Heart right ventricle (tissue), 16 donors: ENCODE measurements around the gene DOCK10. TPM values are rescaled to one million over a fixed set of nuclear protein-coding genes. Genes with fewer than 3 reads are reported as not detected.
A peak's percentile ranks its signal among the peaks of the same experiment; 100 is the strongest.

ENCODE experiments used
- ATAC-seq, 8 donors: fragments of 200-7000 bp; cut with Tn5 transposase; one replicate each; pipeline ENCODE4 v1.9.1; 2020; ENCODE audit warnings: mild to moderate bottlenecking in 8 of 8, moderate library complexity in 8 of 8, moderate number of reproducible peaks in 1 of 8
- DNase-seq, 2 donors: peaks; one replicate each; pipeline ENCODE4 v3.0.0-alpha.2; 2020
- H3K27ac ChIP-seq, 10 donors: fragments of 200-600 bp; sonication (generic) in 2 of 10; one replicate each; pipeline versions ENCODE4 v1.5.0 to v1.8.0; 2020 to 2022; ENCODE audit warnings: mild to moderate bottlenecking in 3 of 10
- H3K27me3 ChIP-seq, 7 donors: fragments of 200-600 bp; one replicate each; pipeline ENCODE4 v1.8.0; 2021 to 2022; ENCODE audit warnings: mild to moderate bottlenecking in 2 of 7
- H3K36me3 ChIP-seq, 9 donors: fragments of 200-600 bp; sonication (generic) in 1 of 9; one replicate each; pipeline versions ENCODE4 v1.5.0 to v1.8.0; 2020 to 2022; ENCODE audit warnings: mild to moderate bottlenecking in 2 of 9
- H3K4me1 ChIP-seq, 9 donors: fragments of 200-600 bp; sonication (generic) in 1 of 9; one replicate each; pipeline versions ENCODE4 v1.5.0 to v1.8.0; 2020 to 2022; ENCODE audit warnings: mild to moderate bottlenecking in 4 of 9
- H3K4me3 ChIP-seq, 10 donors: fragments of 200-600 bp; sonication (generic) in 2 of 10; one replicate each; pipeline versions ENCODE4 v1.5.0 to v1.8.0; 2020 to 2022; ENCODE audit warnings: mild to moderate bottlenecking in 7 of 10, moderate library complexity in 2 of 10
- H3K9me3 ChIP-seq, 11 donors: fragments of 200-600 bp in 10 of 11; sonication (generic) in 2 of 11; one replicate each; pipeline versions ENCODE4 v1.5.0 to v1.8.0; 2013 to 2022; ENCODE audit warnings: mild to moderate bottlenecking in 2 of 11, control low read depth in 1 of 11, moderate library complexity in 1 of 11
- CTCF ChIP-seq, 9 donors: fragments of 200-600 bp; sonication (generic) in 2 of 9; IDR thresholded peaks; one replicate each; pipeline versions ENCODE4 v1.5.0 to v1.8.0; 2021 to 2022; ENCODE audit warnings: antibody characterized with exemption in 9 of 9, mild to moderate bottlenecking in 5 of 9, moderate library complexity in 1 of 9
- WGBS, 2 donors: extraction: QIAGEN DNeasy Blood & Tissue Kit; methylation state at CpG; one replicate each; pipeline ENCODE4 v1.1.7; 2013; ENCODE audit warnings: inconsistent platforms in 1 of 2; 5-methylcytosine and 5-hydroxymethylcytosine counted together
- intact Hi-C, 10 donors: fragments of 100-400 bp; cut with DNase I; formaldehyde crosslinking; loops; one replicate each; pipeline versions ENCODE4 v1.11.1 to v1.14.2; 2022
- polyA plus RNA-seq, 2 donors: library from polyadenylated mRNA; stranded (reverse); fragments of 200-250 nt; gene quantifications; one replicate each; pipeline ENCODE4 v1.2.3, GENCODE V29; 2013
- total RNA-seq, 10 donors: library from RNA; stranded (reverse); fragmentation: NEBNext Ultra II Directional in 3 of 10; extraction: Animal tissue kit (Norgen Biotek cat#: 25700) in 3 of 10; gene quantifications; one replicate each; pipeline versions ENCODE4 v1.2.1 to v1.2.4, GENCODE V29; 2021 to 2023
- donor health status: Arrhythmogenic right ventricular cardiomyopathy.
- donor health status: ischemic (EF 13 %, LVEDD 7.1; RV severe dilation, severe dysfunction).
- donor health status: healthy with polysubstance abuse.
- donor health status: DM: no; HTN: yes; CAD: no.
- donor health status: DM: no; HTN: no; CAD: no.
- donor health status: ischemic (EF 25% LVEDD 6.9; RV normal size, moderate dysfunction).
- donor health status: ischemic (EF 25% LVEDD 5.7; RV mildly dilated, moderate dysfunction).
- donor health status: healthy.
- donor health status: DM: yes; HTN: yes; CAD: no.
- donor health status: Ischemic cardiomyopathy.
- donor health status: ischemic (EF 35%, LVEDD 5.7; RV mildly dilated, moderate dysfunction).
- donor health status: nonischemic (EF 11% LVEDD 7.7; RV severe dilation, severe dysfunction).
- donor health status: DM: yes; HTN: yes; CAD: no.
- donor health status: PGD.
- donor health status: ischemic (EF 29% LVEDD 5.4; RV normal size, mild dysfunction).
- donor health status: nonischemic (EF 23%, LVEDD 6.1; RV moderate dilation, normal function).

The DOCK10 gene
- total and polyA plus RNA-seq, 12 donors = 0.77 to 18.9 (median 1.4) TPM

GRCh38 chr2:224930990-224931389 is 111.3 kb downstream of the DOCK10 start:
- no peaks in the 10 kb centered on the region for H3K9me3 ChIP-seq
- peaks cover 0 to 22% (median 0%) of the 10 kb centered on the region in 9 donors for H3K36me3 ChIP-seq
- DNase-seq (no peak), ATAC-seq (no peak)
- peak overlapping the region in 1 of 10 donors; percentile 73 for H3K27ac ChIP-seq
- H3K4me1 ChIP-seq = peaks cover 0 to 82% (median 0%) of the 10 kb centered on the region in 9 donors
- 84 to 86% methylated on average over 3 of the region's 3 CpGs for WGBS, 2 donors
- intact Hi-C loops = no loop called here
- TF ChIP-seq CTCF (IDR thresholded peaks at IDR 0.05) = peak in 1 of 9 donors; percentile 3
- no peak overlapping the region for H3K4me3 ChIP-seq
- no peaks in the 10 kb centered on the region for H3K27me3 ChIP-seq

DNA sequence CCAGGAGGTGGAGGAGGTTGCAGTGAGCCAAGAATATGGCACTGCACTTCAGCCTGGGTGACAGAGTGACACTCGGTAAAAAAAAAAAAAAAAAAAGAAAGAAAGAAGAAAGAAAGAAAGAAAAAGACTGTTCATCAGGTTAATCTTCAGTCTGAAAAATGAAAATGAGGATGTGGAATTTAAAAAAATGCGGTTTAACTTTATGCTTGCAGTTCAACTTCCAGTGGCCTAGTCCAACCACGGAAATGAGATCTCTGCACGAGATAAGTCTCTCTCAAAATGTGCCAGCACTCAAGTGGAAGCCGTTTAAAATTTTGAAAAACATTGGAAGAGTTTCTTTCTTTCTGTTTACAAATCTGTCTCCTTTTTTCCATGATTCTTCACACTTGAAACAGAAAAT is 112.1 kb downstream of the DOCK10 start:
- H3K9me3 ChIP-seq = no peaks in the 10 kb centered on the region
- intact Hi-C loops = no loop called here
- no peaks in the 10 kb centered on the region for H3K27me3 ChIP-seq
- peaks cover 0 to 22% (median 0%) of the 10 kb centered on the region in 9 donors for H3K36me3 ChIP-seq
- DNase-seq (no peak), ATAC-seq (no peak)
- peaks cover 0 to 88% (median 0%) of the 10 kb centered on the region in 9 donors for H3K4me1 ChIP-seq
- H3K4me3 ChIP-seq = no peak overlapping the region
- H3K27ac ChIP-seq = peak overlapping the region in 1 of 10 donors; percentile 73
- TF ChIP-seq CTCF (IDR thresholded peaks at IDR 0.05) = no peak
- WGBS, 2 donors = 74 to 85% methylated on average over 5 of the region's 5 CpGs

- Histone ChIP-seq H3K27ac (peak overlapping the region in 1 of 10 donors; percentile 73), H3K27me3 (no peaks in the 10 kb centered on the region), H3K9me3 (no peaks in the 10 kb centered on the region), H3K36me3 (peaks cover 0 to 22% (median 0%) of the 10 kb centered on the region in 9 donors), H3K4me1 (peaks cover 0 to 89% (median 0%) of the 10 kb centered on the region in 9 donors), H3K4me3 (no peak overlapping the region)
- TF ChIP-seq CTCF (IDR thresholded peaks at IDR 0.05) = no peak
- intact Hi-C loops = no loop called here
- 71 to 89% methylated on average over 3 of the region's 3 CpGs for WGBS, 2 donors
- ATAC-seq (no peak), DNase-seq (no peak)
These were observed 112.8 kb downstream of the DOCK10 start for GRCh38 chr2:224929512-224929911.

DNA sequence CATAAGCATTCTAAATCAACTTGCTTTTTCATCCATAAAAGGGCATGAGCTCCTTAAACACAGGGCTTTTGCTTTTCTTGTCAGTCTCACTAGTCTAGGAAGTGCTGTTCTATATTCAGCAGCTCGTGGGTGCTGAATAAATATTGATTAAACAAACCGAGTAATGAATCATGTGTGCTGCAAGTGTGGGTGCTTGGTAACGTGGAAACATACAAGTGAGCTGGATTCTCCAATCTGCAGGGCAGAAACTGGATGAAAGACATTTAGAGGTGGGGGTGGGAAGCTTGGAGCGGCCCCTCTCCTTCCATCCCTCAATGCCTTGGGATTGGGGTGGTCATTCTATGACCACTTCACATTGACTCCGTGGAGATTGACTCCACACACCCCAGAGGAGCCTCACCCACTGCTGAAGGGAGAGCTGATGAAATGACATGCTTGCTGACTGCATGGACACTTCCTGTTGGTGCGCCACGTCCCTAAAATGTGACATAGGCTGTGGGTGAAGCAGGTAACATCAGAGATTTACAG is 114.6 kb downstream of the DOCK10 start:
- WGBS, 2 donors = 46 to 56% methylated on average over 7 of the region's 7 CpGs
- ATAC-seq (peak in 3 of 8 donors; percentile 44 to 52 (median 45)), DNase-seq (no peak)
- H3K27ac ChIP-seq = peak overlapping the region in 1 of 10 donors; percentile 82
- H3K4me1 ChIP-seq = peaks cover 0 to 100% (median 0%) of the 10 kb centered on the region in 9 donors
- intact Hi-C loops = no loop called here
- H3K36me3 ChIP-seq = peaks cover 0 to 22% (median 0%) of the 10 kb centered on the region in 9 donors
- H3K27me3 ChIP-seq = no peaks in the 10 kb centered on the region
- H3K9me3 ChIP-seq = no peaks in the 10 kb centered on the region
- TF ChIP-seq CTCF (IDR thresholded peaks at IDR 0.05) = no peak
- no peak overlapping the region for H3K4me3 ChIP-seq
